ENCODE results near the gene TGFBR3.

Gene TGFBR3

DNA sequence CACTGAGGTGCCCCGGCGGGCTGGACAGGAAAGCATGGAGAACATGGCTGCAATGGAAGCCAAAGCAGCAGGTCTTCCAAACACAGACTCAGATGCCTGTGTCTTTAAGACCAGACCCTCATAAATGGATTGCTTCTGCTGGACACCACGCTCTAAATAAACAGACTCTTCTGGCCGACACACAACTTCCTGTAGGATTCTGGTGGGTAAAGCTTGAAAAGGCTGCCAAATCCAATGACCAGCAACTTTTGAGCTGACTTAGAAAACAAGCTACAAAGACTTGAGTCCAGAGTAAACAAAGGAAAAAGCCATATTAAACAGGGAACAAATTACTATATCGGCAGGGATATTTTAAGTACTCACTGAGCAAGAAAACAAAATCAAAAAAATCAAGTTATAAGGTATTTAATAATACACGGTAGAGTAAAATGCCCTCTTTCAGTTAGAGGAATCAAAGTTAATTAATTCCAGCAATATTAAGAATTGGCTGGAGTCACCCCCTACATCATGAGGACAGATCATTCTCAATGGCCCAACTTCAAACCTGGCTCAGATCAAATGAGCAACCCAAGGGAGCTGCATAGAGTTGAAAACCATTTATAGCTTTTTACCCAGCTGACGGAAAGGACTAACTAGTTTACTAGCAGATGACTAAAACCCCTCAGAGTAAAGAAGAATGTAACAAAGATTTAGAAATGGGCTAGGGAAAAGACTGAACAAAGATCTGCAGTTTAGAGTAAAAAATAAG, 102.4 kb downstream of the TGFBR3 start:
- no peak for DNase-seq

- no peak for DNase-seq
Measured at GRCh38 chr1:91781901-91782622, 103.9 kb downstream of the TGFBR3 start.

- no peak for DNase-seq
Measured at GRCh38 chr1:91781371-91781825, 104.6 kb downstream of the TGFBR3 start.

DNA sequence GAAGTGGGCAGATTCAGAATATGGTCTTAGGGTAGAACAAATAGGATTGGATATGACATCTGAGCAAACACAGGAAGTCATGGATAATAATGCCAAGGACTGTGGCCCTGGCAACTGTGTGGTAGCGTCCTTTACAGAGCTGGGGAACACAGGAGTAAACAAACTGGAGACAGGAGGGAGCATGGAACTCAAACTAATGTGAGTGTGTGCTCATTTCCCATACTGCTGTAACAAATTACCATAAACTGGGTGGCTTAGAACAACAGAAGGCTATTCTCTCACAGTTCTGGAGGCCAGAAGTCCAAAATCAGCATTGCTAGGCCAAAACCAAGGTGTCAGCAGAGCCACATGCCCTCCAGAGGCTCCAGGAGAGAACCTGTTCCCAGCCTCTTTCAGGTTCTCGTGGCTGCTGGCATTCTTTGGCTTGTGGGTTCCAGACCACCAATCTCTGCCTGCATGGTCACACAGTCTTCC, 106.4 kb downstream of the TGFBR3 start:
- no peak for DNase-seq

- no peak for DNase-seq
Measured at GRCh38 chr1:91778964-91779363, 107.0 kb downstream of the TGFBR3 start.

DNA sequence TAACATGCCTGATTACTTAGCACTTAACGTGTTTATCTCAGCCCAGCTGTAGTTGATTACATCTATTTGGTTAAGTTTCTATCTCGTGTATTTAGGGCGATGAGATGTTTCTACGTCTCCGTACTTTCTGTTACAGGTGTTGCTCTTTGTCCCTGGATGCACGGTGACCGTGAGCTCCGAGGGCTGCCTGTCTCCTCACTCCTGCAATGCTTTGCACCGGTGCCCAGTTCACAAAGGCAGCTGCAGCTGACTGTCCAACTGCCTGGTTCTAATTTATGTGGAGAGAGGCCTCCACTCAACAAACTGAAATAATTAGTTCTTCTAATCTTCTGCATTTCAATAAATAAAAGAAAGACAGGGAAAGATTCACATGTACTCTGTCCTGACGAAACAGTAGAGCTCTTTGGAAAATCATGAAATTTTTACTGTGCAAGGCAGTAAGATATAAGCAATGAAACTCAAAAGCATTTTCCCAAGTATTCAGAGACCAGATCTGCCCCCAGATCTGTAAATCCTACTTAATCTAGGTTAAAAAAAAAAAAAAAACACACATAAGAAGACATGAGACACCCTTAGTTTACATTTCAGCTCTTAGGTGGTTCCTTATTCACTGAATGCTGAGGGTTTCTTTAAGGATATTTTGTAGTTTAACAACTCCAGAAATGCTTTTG, 108.2 kb downstream of the TGFBR3 start:
- peak in 1 of 56 donors; percentile 3 for DNase-seq

- DNase-seq, result no peak
Measured at GRCh38 chr1:91777196-91777595, 108.8 kb downstream of the TGFBR3 start.

- no peak for DNase-seq
Measured at GRCh38 chr1:91776068-91776794, 109.7 kb downstream of the TGFBR3 start.

- no peak for DNase-seq
Measured at GRCh38 chr1:91775227-91775626, 110.7 kb downstream of the TGFBR3 start.

DNA sequence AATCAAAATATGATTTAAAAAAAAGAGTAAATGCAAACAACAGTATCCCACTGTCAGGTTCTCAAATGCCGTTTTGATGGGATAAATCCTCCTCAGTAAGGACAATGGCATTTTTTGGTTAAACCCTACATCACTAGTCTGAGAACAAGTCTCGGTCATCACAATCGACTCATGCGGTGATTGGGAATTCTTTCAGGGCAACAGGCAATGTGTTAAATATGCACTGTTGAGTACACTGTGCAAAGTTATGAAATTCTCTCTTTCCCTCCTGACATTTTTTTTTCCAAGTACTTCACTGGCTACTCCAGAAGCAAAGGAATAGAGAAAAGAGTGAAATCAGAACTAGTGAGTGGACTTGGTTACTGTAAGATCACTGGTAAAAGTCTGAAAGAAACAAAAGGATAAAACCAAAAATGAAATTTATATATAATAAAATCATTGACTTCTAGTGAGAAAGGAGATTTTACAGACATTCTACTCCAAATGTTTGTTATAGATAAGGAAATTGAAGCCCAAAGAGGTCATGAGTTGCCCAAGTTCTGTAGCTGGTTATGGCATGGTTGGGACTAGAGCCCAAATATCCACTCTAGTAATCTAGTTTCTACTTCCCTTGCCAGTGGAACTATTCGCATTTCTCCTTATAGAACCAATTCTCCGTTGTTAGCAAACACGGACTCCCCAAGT, 111.3 kb downstream of the TGFBR3 start:
- no peak for DNase-seq

DNA sequence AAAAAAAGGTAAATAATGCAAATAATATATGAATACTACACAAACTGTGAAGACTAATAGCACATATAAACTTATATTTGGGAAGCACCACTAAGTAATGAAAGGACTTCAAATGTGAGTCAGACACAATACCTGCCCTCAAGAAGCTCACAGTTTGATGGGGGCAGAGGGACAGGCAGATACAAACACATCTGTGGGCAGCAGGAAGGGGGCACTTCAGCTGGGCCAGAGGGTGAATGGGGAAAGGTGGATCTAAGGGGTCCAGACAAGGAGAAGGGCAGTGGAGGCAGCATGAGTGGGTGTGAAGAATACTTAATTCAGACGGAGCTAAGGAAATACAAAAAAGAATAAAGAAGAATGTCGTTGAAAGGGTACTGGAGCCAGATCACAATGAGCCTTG, 114.2 kb downstream of the TGFBR3 start:
- no peak for DNase-seq

GRCh38 chr1:91770667-91771268, 115.2 kb downstream of the TGFBR3 start:
- no peak for DNase-seq

- DNase-seq, result no peak
Measured at GRCh38 chr1:91769742-91770141, 116.2 kb downstream of the TGFBR3 start.

GRCh38 chr1:91768786-91769725, 116.9 kb downstream of the TGFBR3 start:
- no peak for DNase-seq

GRCh38 chr1:91768120-91768519, 117.8 kb downstream of the TGFBR3 start:
- no peak for DNase-seq

DNA sequence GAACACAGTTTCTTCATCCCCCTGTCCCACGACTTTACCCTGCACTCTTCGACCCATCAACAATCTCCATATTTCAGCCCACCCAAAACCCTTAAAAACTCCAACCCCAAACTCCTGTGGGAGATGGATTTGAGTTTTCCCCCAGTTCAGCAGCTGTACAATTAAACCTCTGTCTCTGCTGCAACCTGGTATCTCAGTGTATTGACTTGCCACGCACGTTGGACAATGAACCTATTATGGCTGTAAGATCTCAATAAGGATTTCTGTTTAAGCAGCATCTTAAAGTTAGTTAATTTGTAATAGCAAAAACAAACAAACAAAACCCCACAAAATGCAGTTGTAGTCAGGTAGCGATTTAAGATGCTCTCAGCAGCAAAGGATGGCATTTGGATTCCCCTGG, 119.1 kb downstream of the TGFBR3 start:
- no peak for DNase-seq

GRCh38 chr1:91765880-91766443, 120.0 kb downstream of the TGFBR3 start:
- no peak for DNase-seq

- DNase-seq, result no peak
Measured at GRCh38 chr1:91765293-91765692, 120.7 kb downstream of the TGFBR3 start.
